HL-60 (cell line): ENCODE data around the gene ATP8A2.

Experiments
- GABPA ChIP-seq: IDR thresholded peaks from 2 replicates; pipeline ENCODE4 v1.6.1; 2012; ENCODE audit warnings: low read depth
- POLR2AphosphoS5 ChIP-seq: IDR thresholded peaks from 2 replicates; pipeline ENCODE4 v1.6.1; 2012; ENCODE audit warnings: low read depth
- REST ChIP-seq: IDR thresholded peaks from 2 replicates; pipeline ENCODE4 v1.6.1; 2012; ENCODE audit warnings: low read depth; ENCODE audit not compliant: insufficient replicate concordance
- SPI1 ChIP-seq: IDR thresholded peaks from 2 replicates; pipeline ENCODE4 v1.6.1; 2012; ENCODE audit warnings: low read depth, mild to moderate bottlenecking, borderline replicate concordance
- TF ChIP-seq, protein P1 (sequence below): IDR thresholded peaks from one replicate; pipeline ENCODE4 v1.5.1; 2011; ENCODE audit warnings: low read length, control low read depth, inconsistent platforms; ENCODE audit not compliant: insufficient read depth

GRCh38 chr13:25775275-25775674 lies 403.5 kb downstream of the ATP8A2 start:
- TF ChIP-seq, protein P1, sequence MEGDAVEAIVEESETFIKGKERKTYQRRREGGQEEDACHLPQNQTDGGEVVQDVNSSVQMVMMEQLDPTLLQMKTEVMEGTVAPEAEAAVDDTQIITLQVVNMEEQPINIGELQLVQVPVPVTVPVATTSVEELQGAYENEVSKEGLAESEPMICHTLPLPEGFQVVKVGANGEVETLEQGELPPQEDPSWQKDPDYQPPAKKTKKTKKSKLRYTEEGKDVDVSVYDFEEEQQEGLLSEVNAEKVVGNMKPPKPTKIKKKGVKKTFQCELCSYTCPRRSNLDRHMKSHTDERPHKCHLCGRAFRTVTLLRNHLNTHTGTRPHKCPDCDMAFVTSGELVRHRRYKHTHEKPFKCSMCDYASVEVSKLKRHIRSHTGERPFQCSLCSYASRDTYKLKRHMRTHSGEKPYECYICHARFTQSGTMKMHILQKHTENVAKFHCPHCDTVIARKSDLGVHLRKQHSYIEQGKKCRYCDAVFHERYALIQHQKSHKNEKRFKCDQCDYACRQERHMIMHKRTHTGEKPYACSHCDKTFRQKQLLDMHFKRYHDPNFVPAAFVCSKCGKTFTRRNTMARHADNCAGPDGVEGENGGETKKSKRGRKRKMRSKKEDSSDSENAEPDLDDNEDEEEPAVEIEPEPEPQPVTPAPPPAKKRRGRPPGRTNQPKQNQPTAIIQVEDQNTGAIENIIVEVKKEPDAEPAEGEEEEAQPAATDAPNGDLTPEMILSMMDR = no peak
- TF ChIP-seq POLR2AphosphoS5 = no peak
- TF ChIP-seq SPI1 = no peak
- TF ChIP-seq REST = no peak
- no peak for TF ChIP-seq GABPA
